Astrocyte of the spinal cord (primary cell): ENCODE results near the gene EME1.

Experiments
- DNase-seq: peaks from one replicate; pipeline ENCODE4 v3.0.0; 2011; ENCODE audit warnings: low read depth, low spot score
- H3K4me3 ChIP-seq: 2 replicates; pipeline ENCODE4 v1.5.1; 2011; ENCODE audit warnings: low read depth, mild to moderate bottlenecking, low read length, moderate library complexity
- in situ Hi-C: cut with HindIII; loops from 2 replicates; pipeline ENCODE4 v1.10.0; 2017; ENCODE audit warnings: low sequenced_read_pairs
- TF ChIP-seq, protein P1 (sequence below): IDR thresholded peaks from 2 replicates; pipeline ENCODE4 v1.5.1; 2012; ENCODE audit warnings: low read depth, mild to moderate bottlenecking, low read length, inconsistent platforms

The EME1 gene

DNA sequence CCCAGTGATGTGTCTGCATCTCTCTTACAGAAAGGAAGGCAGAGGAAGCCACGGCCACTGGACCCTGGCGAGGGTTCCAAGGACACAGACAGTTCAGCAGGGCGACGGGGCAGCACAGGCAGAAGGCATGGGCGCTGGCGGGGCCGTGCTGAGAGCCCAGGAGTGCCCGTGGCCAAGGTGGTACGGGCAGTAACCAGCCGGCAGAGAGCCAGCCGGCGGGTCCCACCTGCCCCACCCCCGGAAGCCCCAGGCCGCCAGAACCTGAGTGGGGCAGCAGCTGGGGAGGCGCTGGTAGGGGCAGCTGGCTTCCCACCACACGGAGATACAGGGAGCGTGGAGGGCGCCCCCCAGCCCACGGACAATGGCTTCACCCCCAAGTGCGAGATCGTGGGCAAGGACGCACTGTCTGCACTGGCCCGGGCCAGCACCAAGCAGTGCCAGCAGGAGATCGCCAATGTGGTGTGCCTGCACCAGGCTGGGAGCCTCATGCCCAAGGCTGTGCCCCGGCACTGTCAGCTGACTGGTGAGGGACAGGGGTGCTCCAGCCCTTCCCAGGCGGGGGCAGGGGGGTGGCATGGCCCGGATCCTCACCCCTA, 19.3 kb upstream of the EME1 start:
- H3K4me3 ChIP-seq: no peak overlapping the region
- TF ChIP-seq, protein P1, sequence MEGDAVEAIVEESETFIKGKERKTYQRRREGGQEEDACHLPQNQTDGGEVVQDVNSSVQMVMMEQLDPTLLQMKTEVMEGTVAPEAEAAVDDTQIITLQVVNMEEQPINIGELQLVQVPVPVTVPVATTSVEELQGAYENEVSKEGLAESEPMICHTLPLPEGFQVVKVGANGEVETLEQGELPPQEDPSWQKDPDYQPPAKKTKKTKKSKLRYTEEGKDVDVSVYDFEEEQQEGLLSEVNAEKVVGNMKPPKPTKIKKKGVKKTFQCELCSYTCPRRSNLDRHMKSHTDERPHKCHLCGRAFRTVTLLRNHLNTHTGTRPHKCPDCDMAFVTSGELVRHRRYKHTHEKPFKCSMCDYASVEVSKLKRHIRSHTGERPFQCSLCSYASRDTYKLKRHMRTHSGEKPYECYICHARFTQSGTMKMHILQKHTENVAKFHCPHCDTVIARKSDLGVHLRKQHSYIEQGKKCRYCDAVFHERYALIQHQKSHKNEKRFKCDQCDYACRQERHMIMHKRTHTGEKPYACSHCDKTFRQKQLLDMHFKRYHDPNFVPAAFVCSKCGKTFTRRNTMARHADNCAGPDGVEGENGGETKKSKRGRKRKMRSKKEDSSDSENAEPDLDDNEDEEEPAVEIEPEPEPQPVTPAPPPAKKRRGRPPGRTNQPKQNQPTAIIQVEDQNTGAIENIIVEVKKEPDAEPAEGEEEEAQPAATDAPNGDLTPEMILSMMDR: no peak
- no peak for DNase-seq
- in situ Hi-C loops: no loop called here

DNA sequence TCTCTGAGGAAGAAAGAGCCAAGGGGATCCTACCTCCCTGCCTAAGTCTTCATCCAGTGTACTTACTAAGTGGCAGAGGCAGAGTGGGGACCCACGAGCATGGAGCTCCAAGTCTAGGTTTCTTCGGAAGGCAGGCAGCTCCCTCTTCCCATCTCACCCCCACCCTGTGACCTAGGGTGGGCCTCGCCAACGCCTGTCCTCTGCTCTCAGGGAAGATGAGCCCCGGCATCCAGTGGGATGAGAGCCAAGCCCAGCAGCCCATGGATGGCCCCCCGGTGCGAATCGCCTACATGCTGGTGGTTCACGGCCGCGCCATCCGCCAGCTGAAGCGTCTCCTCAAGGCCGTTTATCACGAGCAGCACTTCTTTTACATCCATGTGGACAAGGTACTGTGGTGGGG, 18.8 kb upstream of the EME1 start:
- no peak overlapping the region for H3K4me3 ChIP-seq
- TF ChIP-seq, protein P1: no peak
- in situ Hi-C loops: no loop called here
- no peak for DNase-seq

DNA sequence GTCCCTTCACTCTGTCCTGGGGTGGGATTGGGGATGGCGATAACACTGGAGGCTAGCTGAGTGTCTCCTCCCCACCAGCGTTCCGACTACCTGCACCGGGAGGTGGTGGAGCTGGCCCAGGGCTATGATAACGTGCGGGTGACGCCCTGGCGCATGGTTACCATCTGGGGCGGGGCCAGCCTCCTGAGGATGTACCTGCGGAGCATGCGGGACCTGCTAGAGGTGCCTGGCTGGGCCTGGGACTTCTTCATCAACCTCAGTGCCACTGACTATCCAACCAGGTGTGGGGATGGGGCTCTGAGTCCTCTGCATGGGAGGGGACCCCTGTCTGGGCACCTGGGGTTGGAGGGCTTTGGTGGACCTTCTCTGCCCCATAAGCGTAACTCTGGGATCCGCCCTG, 18.3 kb upstream of the EME1 start:
- TF ChIP-seq, protein P1: no peak
- no peak for DNase-seq
- in situ Hi-C loops: no loop called here
- H3K4me3 ChIP-seq: no peak overlapping the region

DNA sequence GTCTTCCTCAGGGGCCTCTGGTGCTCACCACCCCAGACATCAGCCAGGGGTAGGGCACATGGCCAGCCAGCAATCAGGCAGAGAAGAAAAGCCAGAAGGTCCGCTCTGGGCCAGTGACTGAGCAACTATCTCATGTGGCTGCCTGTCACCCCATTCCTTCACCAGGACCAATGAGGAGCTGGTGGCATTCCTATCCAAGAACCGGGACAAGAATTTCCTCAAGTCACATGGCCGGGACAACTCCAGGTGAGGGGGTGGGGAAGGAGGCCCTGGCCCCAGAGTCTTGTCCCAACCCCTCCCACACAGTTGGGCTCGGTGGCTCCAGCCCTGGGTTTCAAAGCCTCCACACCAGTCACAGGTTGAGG, 17.7 kb upstream of the EME1 start:
- in situ Hi-C loops: no loop called here
- TF ChIP-seq, protein P1: no peak

DNA sequence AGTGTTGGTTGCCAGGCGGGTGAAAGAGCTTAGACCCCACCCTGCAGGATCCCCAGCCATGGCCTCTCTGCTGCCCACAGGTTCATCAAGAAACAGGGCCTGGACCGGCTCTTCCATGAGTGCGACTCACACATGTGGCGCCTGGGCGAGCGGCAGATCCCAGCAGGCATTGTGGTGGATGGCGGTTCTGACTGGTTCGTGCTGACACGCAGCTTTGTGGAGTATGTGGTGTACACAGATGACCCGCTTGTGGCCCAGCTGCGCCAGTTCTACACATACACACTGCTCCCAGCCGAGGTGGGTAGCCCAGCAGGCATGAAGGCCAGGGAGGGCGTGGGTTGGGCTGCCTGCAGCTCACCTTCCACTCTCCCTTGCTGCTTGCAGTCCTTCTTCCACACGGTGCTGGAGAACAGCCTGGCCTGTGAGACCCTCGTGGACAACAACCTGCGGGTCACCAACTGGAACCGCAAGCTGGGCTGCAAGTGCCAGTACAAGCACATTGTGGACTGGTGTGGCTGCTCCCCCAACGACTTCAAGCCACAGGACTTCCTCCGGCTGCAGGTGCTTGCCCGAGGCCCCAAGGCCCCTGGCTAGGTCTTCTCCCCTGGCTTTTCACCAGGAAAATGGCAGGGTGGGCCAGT, 17.2 kb upstream of the EME1 start:
- in situ Hi-C loops: no loop called here
- DNase-seq: no peak
- TF ChIP-seq, protein P1: no peak
- H3K4me3 ChIP-seq: no peak overlapping the region

More for the DNA sequence above, 17.7 kb upstream of the EME1 start:
- no peak for DNase-seq
- no peak overlapping the region for H3K4me3 ChIP-seq

DNA sequence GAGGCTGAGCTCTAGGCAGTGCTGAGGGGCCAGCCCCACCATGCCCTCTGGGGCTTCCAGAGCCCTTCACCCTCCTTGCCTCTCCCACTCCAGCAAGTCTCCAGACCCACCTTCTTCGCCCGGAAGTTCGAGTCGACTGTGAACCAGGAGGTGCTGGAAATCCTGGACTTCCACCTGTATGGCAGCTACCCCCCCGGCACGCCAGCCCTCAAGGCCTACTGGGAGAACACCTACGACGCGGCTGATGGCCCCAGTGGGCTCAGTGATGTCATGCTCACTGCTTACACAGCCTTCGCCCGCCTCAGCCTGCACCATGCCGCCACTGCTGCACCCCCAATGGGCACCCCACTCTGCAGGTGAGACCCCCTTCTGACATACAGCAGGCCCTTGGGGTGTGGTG, 16.6 kb upstream of the EME1 start:
- H3K4me3 ChIP-seq: no peak overlapping the region
- DNase-seq: no peak
- in situ Hi-C loops: no loop called here
- TF ChIP-seq, protein P1: no peak
